D721Med (cell line): ENCODE results near the gene COASY.

Experiments used
- DNase-seq: peaks from one replicate; pipeline ENCODE4 v3.0.0; 2011; ENCODE audit warnings: low spot score; ENCODE audit not compliant: insufficient read length
- FAIRE-seq: peaks from 2 replicates; lab custom pipeline; 2011; peaks lifted over from hg19 to GRCh38; lab: Jason Lieb, UNC
- CTCF ChIP-seq: IDR thresholded peaks from 2 replicates; pipeline ENCODE4 v1.5.1; 2012; ENCODE audit warnings: mild to moderate bottlenecking, control low read depth; ENCODE audit not compliant: insufficient read depth; ENCODE audit errors: missing control alignments

COASY gene

GRCh38 chr17:42578282-42578869 is 16.4 kb downstream of the COASY start:
- FAIRE-seq: no peak
- TF ChIP-seq CTCF: peak; percentile 93
- peak; percentile 75 for DNase-seq

- no peak for DNase-seq
Observed at GRCh38 chr17:42579794-42580551, 18.0 kb downstream of the COASY start.

GRCh38 chr17:42581744-42582270 is 19.9 kb downstream of the COASY start:
- FAIRE-seq (no peak), DNase-seq (no peak)
- no peak for TF ChIP-seq CTCF

More at GRCh38 chr17:42579794-42580551, 18.0 kb downstream of the COASY start:
- FAIRE-seq: no peak
- TF ChIP-seq CTCF: no peak

- no peak for DNase-seq
- FAIRE-seq: no peak
- TF ChIP-seq CTCF: no peak
Observed at GRCh38 chr17:42584880-42585279, 22.9 kb downstream of the COASY start.

GRCh38 chr17:42585353-42585752 is 23.4 kb downstream of the COASY start:
- no peak for DNase-seq
- no peak for FAIRE-seq
- TF ChIP-seq CTCF: no peak

- TF ChIP-seq CTCF: no peak
- FAIRE-seq (no peak), DNase-seq (no peak)
Observed at GRCh38 chr17:42586514-42587230, 24.7 kb downstream of the COASY start.
